ENCODE results near the gene KCTD13. TPM values are rescaled to one million over a fixed set of nuclear protein-coding genes. Genes with fewer than 3 reads are reported as not detected.

KCTD13 gene
- total RNA-seq, 1 experiment from 2014 or later: 8.2 TPM

DNA sequence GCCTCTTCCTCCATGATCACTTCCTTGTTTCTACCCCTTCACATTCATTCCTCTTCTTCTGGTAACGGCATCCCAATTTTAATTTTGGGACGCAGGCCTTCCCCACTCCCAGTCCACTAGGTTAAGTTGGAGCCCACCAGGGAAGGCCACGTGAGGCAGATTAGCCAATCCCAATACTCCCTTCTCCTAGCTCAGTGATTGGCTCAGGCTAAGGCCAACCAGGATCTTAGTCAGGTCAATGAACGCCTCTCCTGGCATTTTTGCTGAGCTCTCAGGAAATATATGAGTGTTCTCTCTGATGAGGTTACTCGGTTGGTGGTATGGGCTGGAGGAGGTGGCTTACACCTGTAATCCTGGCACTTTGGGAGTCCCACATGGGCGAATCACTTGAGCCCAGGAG is 42.0 kb downstream of the KCTD13 start:
- CTCF ChIA-PET: no interaction called here
- Histone ChIP-seq H3K9ac (ENCODE audit: low read length) (no peak overlapping the region), H3K4me3 (ENCODE audit: low read length) (no peak overlapping the region), H3K4me1 (ENCODE audit: insufficient read depth, low read length) (no peaks in the 10 kb centered on the region), H3K9me3 (ENCODE audit: low read length) (no peaks in the 10 kb centered on the region), H2AFZ (ENCODE audit: low read length) (no peak overlapping the region), H4K20me1 (ENCODE audit: low read length) (no peaks in the 10 kb centered on the region), H3K79me2 (ENCODE audit: low read length) (no peaks in the 10 kb centered on the region), H3K27ac (ENCODE audit: low read length) (no peak overlapping the region), H3F3A (ENCODE audit: low read length, unreplicated experiment) (no peaks in the 10 kb centered on the region), H3K27me3 (ENCODE audit: low read length) (no peaks in the 10 kb centered on the region), H3K9me2 (replicated peaks; ENCODE audit: low read length) (no peaks in the 10 kb centered on the region), H3K36me3 (ENCODE audit: low read depth, low read length) (no peaks in the 10 kb centered on the region), H3K4me2 (ENCODE audit: low read length) (no peak overlapping the region)
- no peak for ATAC-seq
- intact Hi-C loops (cut with micrococcal nuclease): no loop called here
- BruUV-seq (replicated peaks): no TSS peak
- POLR2A ChIA-PET (ENCODE audit: unreplicated experiment): no interaction called here
- TF ChIP-seq, protein P1, sequence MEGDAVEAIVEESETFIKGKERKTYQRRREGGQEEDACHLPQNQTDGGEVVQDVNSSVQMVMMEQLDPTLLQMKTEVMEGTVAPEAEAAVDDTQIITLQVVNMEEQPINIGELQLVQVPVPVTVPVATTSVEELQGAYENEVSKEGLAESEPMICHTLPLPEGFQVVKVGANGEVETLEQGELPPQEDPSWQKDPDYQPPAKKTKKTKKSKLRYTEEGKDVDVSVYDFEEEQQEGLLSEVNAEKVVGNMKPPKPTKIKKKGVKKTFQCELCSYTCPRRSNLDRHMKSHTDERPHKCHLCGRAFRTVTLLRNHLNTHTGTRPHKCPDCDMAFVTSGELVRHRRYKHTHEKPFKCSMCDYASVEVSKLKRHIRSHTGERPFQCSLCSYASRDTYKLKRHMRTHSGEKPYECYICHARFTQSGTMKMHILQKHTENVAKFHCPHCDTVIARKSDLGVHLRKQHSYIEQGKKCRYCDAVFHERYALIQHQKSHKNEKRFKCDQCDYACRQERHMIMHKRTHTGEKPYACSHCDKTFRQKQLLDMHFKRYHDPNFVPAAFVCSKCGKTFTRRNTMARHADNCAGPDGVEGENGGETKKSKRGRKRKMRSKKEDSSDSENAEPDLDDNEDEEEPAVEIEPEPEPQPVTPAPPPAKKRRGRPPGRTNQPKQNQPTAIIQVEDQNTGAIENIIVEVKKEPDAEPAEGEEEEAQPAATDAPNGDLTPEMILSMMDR (conservative IDR thresholded peaks at IDR 0.05; ENCODE audit: low read depth, low read length): no peak
- TF ChIP-seq EZH2phosphoT487 (IDR thresholded peaks at IDR 0.05; ENCODE audit: borderline replicate concordance, low read length) (no peak), EZH2 (IDR thresholded peaks at IDR 0.05; ENCODE audit: low read length, unreplicated experiment) (no peak)
- DNase-seq: no peak

DNA sequence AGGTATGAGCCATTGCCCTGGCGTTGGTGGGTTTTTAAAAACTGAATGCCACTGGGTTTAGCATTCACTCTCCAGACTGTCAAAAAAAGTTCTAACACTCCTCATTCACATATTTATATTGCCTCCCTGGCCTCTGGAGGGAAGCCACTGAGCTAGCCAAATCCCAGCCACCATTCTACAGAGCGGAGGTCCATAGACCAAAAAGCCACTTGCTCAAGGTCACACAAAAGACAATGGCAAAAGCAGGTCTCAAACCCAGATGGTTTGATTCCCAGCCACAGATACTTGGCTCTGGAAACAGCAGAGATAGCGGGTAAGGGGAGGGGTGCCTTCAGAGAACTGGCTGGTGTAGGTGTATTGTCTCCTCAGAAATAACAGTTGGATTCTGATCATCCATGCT is 45.0 kb downstream of the KCTD13 start:
- Histone ChIP-seq H3F3A (ENCODE audit: low read length, unreplicated experiment) (no peaks in the 10 kb centered on the region), H3K9me3 (ENCODE audit: low read length) (no peaks in the 10 kb centered on the region), H3K27me3 (ENCODE audit: low read length) (no peaks in the 10 kb centered on the region), H3K4me2 (ENCODE audit: low read length) (no peak overlapping the region), H4K20me1 (ENCODE audit: low read length) (no peaks in the 10 kb centered on the region), H3K9me2 (replicated peaks; ENCODE audit: low read length) (no peaks in the 10 kb centered on the region), H3K4me1 (ENCODE audit: insufficient read depth, low read length) (no peaks in the 10 kb centered on the region), H3K9ac (ENCODE audit: low read length) (no peak overlapping the region), H3K79me2 (ENCODE audit: low read length) (no peaks in the 10 kb centered on the region), H3K36me3 (ENCODE audit: low read depth, low read length) (no peaks in the 10 kb centered on the region), H3K4me3 (ENCODE audit: low read length) (no peak overlapping the region), H2AFZ (ENCODE audit: low read length) (no peak overlapping the region), H3K27ac (ENCODE audit: low read length) (no peak overlapping the region)
- intact Hi-C loops (cut with micrococcal nuclease): no loop called here
- ChIA-PET POLR2A (ENCODE audit: unreplicated experiment) (no interaction called here), CTCF (no interaction called here)
- BruUV-seq (replicated peaks): no TSS peak
- TF ChIP-seq, protein P1 (conservative IDR thresholded peaks at IDR 0.05; ENCODE audit: low read depth, low read length): no peak
- TF ChIP-seq EZH2phosphoT487 (IDR thresholded peaks at IDR 0.05; ENCODE audit: borderline replicate concordance, low read length) (no peak), EZH2 (IDR thresholded peaks at IDR 0.05; ENCODE audit: low read length, unreplicated experiment) (no peak)
- DNase-seq (no peak), ATAC-seq (no peak)

DNA sequence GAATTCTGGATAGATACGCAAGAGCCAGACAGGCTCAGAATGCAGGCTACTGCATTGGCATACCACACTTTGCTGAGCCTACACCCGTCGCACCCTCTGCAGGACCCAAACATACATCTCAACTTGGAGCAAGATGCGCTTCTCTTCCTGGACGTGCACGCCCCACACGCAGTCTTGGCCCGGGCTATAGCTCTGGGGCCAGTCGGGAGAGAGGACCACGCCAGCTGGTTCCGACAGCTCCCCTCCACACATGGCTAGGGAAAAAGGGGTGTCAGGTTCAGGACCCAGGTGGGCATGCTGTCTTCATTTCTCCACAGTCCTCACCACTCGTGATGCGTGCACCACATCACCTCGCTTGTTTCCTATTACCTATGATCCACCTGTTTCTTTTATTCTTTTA is 47.9 kb downstream of the KCTD13 start:
- Histone ChIP-seq H3F3A (ENCODE audit: low read length, unreplicated experiment) (no peaks in the 10 kb centered on the region), H4K20me1 (ENCODE audit: low read length) (no peaks in the 10 kb centered on the region), H2AFZ (ENCODE audit: low read length) (no peak overlapping the region), H3K79me2 (ENCODE audit: low read length) (no peaks in the 10 kb centered on the region), H3K27ac (ENCODE audit: low read length) (no peak overlapping the region), H3K4me3 (ENCODE audit: low read length) (no peak overlapping the region), H3K9me3 (ENCODE audit: low read length) (no peaks in the 10 kb centered on the region), H3K9ac (ENCODE audit: low read length) (no peak overlapping the region), H3K27me3 (ENCODE audit: low read length) (no peaks in the 10 kb centered on the region), H3K4me1 (ENCODE audit: insufficient read depth, low read length) (no peaks in the 10 kb centered on the region), H3K9me2 (replicated peaks; ENCODE audit: low read length) (no peaks in the 10 kb centered on the region), H3K4me2 (ENCODE audit: low read length) (no peak overlapping the region), H3K36me3 (ENCODE audit: low read depth, low read length) (no peaks in the 10 kb centered on the region)
- TF ChIP-seq, protein P1 (conservative IDR thresholded peaks at IDR 0.05; ENCODE audit: low read depth, low read length): no peak
- TF ChIP-seq EZH2phosphoT487 (IDR thresholded peaks at IDR 0.05; ENCODE audit: borderline replicate concordance, low read length) (no peak), EZH2 (IDR thresholded peaks at IDR 0.05; ENCODE audit: low read length, unreplicated experiment) (no peak)
- DNase-seq (no peak), ATAC-seq (no peak)
- intact Hi-C loops (cut with micrococcal nuclease): no loop called here
- CTCF ChIA-PET: no interaction called here
- BruUV-seq (replicated peaks): no TSS peak
- POLR2A ChIA-PET (ENCODE audit: unreplicated experiment): interaction anchor here (0.7 kb wide), 1 partner anchor 111 kb away, joined by 4 read pairs; no protein-coding TSS in a partner anchor

All from PC-3 (cell line).